Testis (tissue), 3 donors: ENCODE measurements around the gene ENDOV. TPM values are rescaled to one million over a fixed set of nuclear protein-coding genes. Genes with fewer than 3 reads are reported as not detected.

Experiments
- DNase-seq: peaks from one replicate; pipeline ENCODE4 v3.0.0-alpha.2; 2019
- H3K27ac ChIP-seq, 2 donors: fragments of 200-600 bp; sonication (generic); one replicate each; pipeline ENCODE4 v1.5.1; 2019
- H3K27me3 ChIP-seq: fragments of 200-600 bp; sonication (generic); one replicate; pipeline ENCODE4 v1.5.1; 2019
- H3K36me3 ChIP-seq: fragments of 200-600 bp; sonication (generic); one replicate; pipeline ENCODE4 v1.5.1; 2017; ENCODE audit warnings: low read depth; ENCODE audit errors: missing control alignments
- H3K4me1 ChIP-seq: fragments of 200-600 bp; sonication (generic); one replicate; pipeline ENCODE4 v1.5.1; 2019
- H3K4me3 ChIP-seq, 2 donors: fragments of 200-600 bp; sonication (generic); one replicate each; pipeline ENCODE4 v1.5.1; 2017 to 2019
- H3K9me3 ChIP-seq: fragments of 200-600 bp; sonication (generic); one replicate; pipeline ENCODE4 v1.5.1; 2017
- CTCF ChIP-seq, 3 experiments: fragments of 450-650 bp in 2 of 3; fragments of 200-600 bp in 1 of 3; sonication (generic) in 1 of 3; IDR thresholded peaks; one replicate each; pipeline ENCODE4 v1.5.1; 2016 to 2019; ENCODE audit warnings: antibody characterized with exemption in 3 of 3, mild to moderate bottlenecking in 2 of 3, moderate library complexity in 1 of 3
- POLR2A ChIP-seq: fragments of 450-650 bp; IDR thresholded peaks from one replicate; pipeline ENCODE4 v1.6.1; 2017; ENCODE audit warnings: antibody characterized with exemption, mild to moderate bottlenecking, moderate library complexity
- WGBS, 2 donors: methylation state at CpG; one replicate each; pipeline ENCODE4 v1.1.5; 2018; 5-methylcytosine and 5-hydroxymethylcytosine counted together
- intact Hi-C: fragments of 100-400 bp; cut with DNase I; formaldehyde crosslinking; loops from one replicate; pipeline ENCODE4 v1.15.1; 2023; ENCODE audit warnings: low total_unique reads
- polyA plus RNA-seq: library from polyadenylated mRNA; stranded (reverse); fragments of 350-450 nt; fragmentation: Illumina TruSeq; extraction: RNeasy Lipid Tissue Mini Kit (QIAGEN cat#74804); gene quantifications from one replicate; pipeline ENCODE4 v1.2.3, GENCODE V29; 2014; ENCODE audit warnings: low read depth, low replicate concordance; ENCODE audit not compliant: insufficient read depth
- total RNA-seq, 2 donors: library from RNA; depleted of rRNA; stranded (reverse); fragments of >200 nt; gene quantifications; one replicate each; pipeline ENCODE4 v1.2.3, GENCODE V29; 2016

The ENDOV gene
- total and polyA plus RNA-seq, 3 donors from 2014 or later: 41.4 to 63.9 (median 55.2) TPM

- WGBS, 2 donors: 86 to 94% methylated on average over 8 to 9 of the region's 9 CpGs
Measured at GRCh38 chr17:80425835-80426426, 11.0 kb downstream of the ENDOV start.

GRCh38 chr17:80426671-80427326 is 11.8 kb downstream of the ENDOV start:
- Histone ChIP-seq H3K4me3 (no peak overlapping the region), H3K36me3 (no peaks in the 10 kb centered on the region), H3K27ac (no peak overlapping the region), H3K27me3 (no peaks in the 10 kb centered on the region), H3K4me1 (no peaks in the 10 kb centered on the region), H3K9me3 (no peaks in the 10 kb centered on the region)
- DNase-seq: peak; percentile 76
- WGBS, 2 donors: 61 to 84% methylated on average over 10 to 24 of the region's 24 CpGs
- intact Hi-C loops: loop anchor here (5.0 kb wide), 1 partner anchor 556 kb away; no protein-coding TSS in a partner anchor
- no peak for TF ChIP-seq POLR2A
- TF ChIP-seq CTCF (IDR thresholded peaks at IDR 0.05): peak; percentile 88 to 94 (median 92)

More at GRCh38 chr17:80425835-80426426, 11.0 kb downstream of the ENDOV start:
- no peaks in the 10 kb centered on the region for H3K4me1 ChIP-seq
- H3K9me3 ChIP-seq: no peaks in the 10 kb centered on the region
- TF ChIP-seq CTCF (IDR thresholded peaks at IDR 0.05) (no peak), POLR2A (no peak)
- no peak overlapping the region for H3K27ac ChIP-seq
- no peak for DNase-seq
- H3K36me3 ChIP-seq: no peaks in the 10 kb centered on the region
- H3K27me3 ChIP-seq: no peaks in the 10 kb centered on the region
- intact Hi-C loops: loop anchor here (5.0 kb wide), 1 partner anchor 556 kb away; no protein-coding TSS in a partner anchor
- H3K4me3 ChIP-seq: no peak overlapping the region

- intact Hi-C loops: loop anchor here (5.0 kb wide), 1 partner anchor 555 kb away; no protein-coding TSS in a partner anchor
- 91 to 97% methylated on average over 14 to 27 of the region's 27 CpGs for WGBS, 2 donors
Measured at GRCh38 chr17:80427366-80428282, 12.7 kb downstream of the ENDOV start.

GRCh38 chr17:80428363-80428762 is 13.4 kb downstream of the ENDOV start:
- DNase-seq: no peak
- Histone ChIP-seq H3K27me3 (no peaks in the 10 kb centered on the region), H3K4me1 (no peaks in the 10 kb centered on the region), H3K27ac (no peak overlapping the region), H3K9me3 (no peaks in the 10 kb centered on the region), H3K36me3 (no peaks in the 10 kb centered on the region), H3K4me3 (no peak overlapping the region)
- TF ChIP-seq CTCF (IDR thresholded peaks at IDR 0.05): no peak
- TF ChIP-seq POLR2A: no peak
- 89% methylated on average over 12 of the region's 12 CpGs; no CpG with 5 or more reads in 1 of the 2 donors for WGBS, 2 donors
- intact Hi-C loops: loop anchor here (5.0 kb wide), 1 partner anchor 554 kb away; no protein-coding TSS in a partner anchor

More at GRCh38 chr17:80427366-80428282, 12.7 kb downstream of the ENDOV start:
- no peak for DNase-seq
- no peaks in the 10 kb centered on the region for H3K9me3 ChIP-seq
- H3K27me3 ChIP-seq: no peaks in the 10 kb centered on the region
- no peaks in the 10 kb centered on the region for H3K36me3 ChIP-seq
- TF ChIP-seq CTCF (IDR thresholded peaks at IDR 0.05) (no peak), POLR2A (no peak)
- no peak overlapping the region for H3K27ac ChIP-seq
- H3K4me1 ChIP-seq: no peaks in the 10 kb centered on the region
- H3K4me3 ChIP-seq: no peak overlapping the region
